SK-N-SH (cell line): ENCODE measurements around the gene MRPL44. TPM values are rescaled to one million over a fixed set of nuclear protein-coding genes. Genes with fewer than 3 reads are reported as not detected.

Experiments used
- CTCF ChIA-PET: fragments of 300-600, 350-600 bp; formaldehyde crosslinking; extraction: SDS; loops from one replicate; lab custom pipeline; 2021; lab: Yijun Ruan, JAX
- POLR2A ChIA-PET: fragments of 350-600 bp; sonication (Branson Sonifier 250); formaldehyde crosslinking; extraction: SDS; loops from one replicate; lab custom pipeline; 2020; ENCODE audit warnings: antibody characterized with exemption, inconsistent platforms; lab: Yijun Ruan, JAX
- DNase-seq: peaks from one replicate; pipeline ENCODE4 v3.0.0; 2012
- H2AFZ ChIP-seq: fragments of 200-600 bp; sonication (generic); 2 replicates; pipeline ENCODE4 v1.8.1; 2016; ENCODE audit warnings: antibody characterized with exemption, mild to moderate bottlenecking, low read depth
- H3F3A ChIP-seq: fragments of 200-600 bp; sonication (generic); replicated peaks from 2 replicates; pipeline ENCODE3; 2016; ENCODE audit warnings: antibody characterized with exemption, mild to moderate bottlenecking; ENCODE audit not compliant: insufficient read depth
- H3K27ac ChIP-seq, 2 experiments: fragments of 200-500 bp in 1 of 2; fragments of 200-600 bp in 1 of 2; sonication (Bioruptor generic) in 1 of 2; sonication (generic), shearing (Covaris generic) in 1 of 2; 2 replicates each; pipeline versions ENCODE4 v1.5.1 to v1.6.1; 2014 to 2016; ENCODE audit warnings: low read depth in 2 of 2, inconsistent platforms in 1 of 2, low read length in 1 of 2, mild to moderate bottlenecking in 1 of 2, mixed read lengths in 1 of 2
- H3K27me3 ChIP-seq: fragments of 200-600 bp; sonication (generic), shearing (Covaris generic); 2 replicates; pipeline ENCODE4 v1.6.1; 2016; ENCODE audit warnings: mixed run types; ENCODE audit not compliant: insufficient read depth
- H3K36me3 ChIP-seq, 2 experiments: fragments of 200-500 bp in 1 of 2; fragments of 200-600 bp in 1 of 2; sonication (Bioruptor generic) in 1 of 2; sonication (generic) in 1 of 2; replicated peaks in 1 of 2; 2 replicates each; pipeline versions ENCODE3 to v1.5.1; 2014 to 2016; ENCODE audit warnings: low read length in 1 of 2, mild to moderate bottlenecking in 1 of 2; ENCODE audit not compliant: insufficient read depth in 2 of 2, control insufficient read depth in 1 of 2
- H3K4me1 ChIP-seq, 2 experiments: fragments of 200-500 bp in 1 of 2; fragments of 200-600 bp in 1 of 2; sonication (Bioruptor generic) in 1 of 2; sonication (generic), shearing (Covaris generic) in 1 of 2; 2 replicates each; pipeline versions ENCODE4 v1.5.1 to v1.6.1; 2014 to 2016; ENCODE audit warnings: low read depth in 1 of 2, low read length in 1 of 2, mixed run types in 1 of 2; ENCODE audit not compliant: insufficient read depth in 2 of 2, control insufficient read depth in 1 of 2
- H3K4me2 ChIP-seq: fragments of 200-600 bp; sonication (generic), shearing (Covaris generic); 2 replicates; pipeline ENCODE4 v1.6.1; 2017; ENCODE audit warnings: mixed run types
- H3K4me3 ChIP-seq, 2 experiments: fragments of 200-500 bp in 1 of 2; fragments of 200-600 bp in 1 of 2; sonication (Bioruptor generic) in 1 of 2; sonication (generic), shearing (Covaris generic) in 1 of 2; 2 replicates each; pipeline versions ENCODE4 v1.5.1 to v1.8.1; 2014 to 2016; ENCODE audit warnings: low read depth in 2 of 2, inconsistent platforms in 1 of 2, low read length in 1 of 2, mild to moderate bottlenecking in 1 of 2, mixed read lengths in 1 of 2, moderate library complexity in 1 of 2
- H3K79me2 ChIP-seq: fragments of 200-600 bp; sonication (generic); 2 replicates; pipeline ENCODE4 v1.8.1; 2017; ENCODE audit warnings: mild to moderate bottlenecking; ENCODE audit not compliant: insufficient read depth
- H3K9ac ChIP-seq: fragments of 200-600 bp; sonication (generic); 2 replicates; pipeline ENCODE4 v1.6.1; 2017; ENCODE audit warnings: mixed run types
- H3K9me2 ChIP-seq: fragments of 200-600 bp; sonication (generic); 2 replicates; pipeline ENCODE4 v1.6.1; 2017; ENCODE audit warnings: mixed run types
- H3K9me3 ChIP-seq: fragments of 200-600 bp; sonication (generic); 2 replicates; pipeline ENCODE4 v1.6.1; 2017; ENCODE audit warnings: mixed run types, mild to moderate bottlenecking, moderate library complexity
- H4K20me1 ChIP-seq: fragments of 200-600 bp; sonication (generic); 2 replicates; pipeline ENCODE4 v1.6.1; 2017; ENCODE audit warnings: mild to moderate bottlenecking, mixed run types; ENCODE audit not compliant: insufficient read depth
- EP300 ChIP-seq, 2 experiments: IDR thresholded peaks; 2 replicates each; pipeline versions ENCODE4 v1.4.0 to v1.6.1; 2012; ENCODE audit warnings: borderline replicate concordance in 1 of 2, low read depth in 1 of 2, low read length in 1 of 2
- EZH2phosphoT487 ChIP-seq: fragments of 200-600 bp; sonication (generic); IDR thresholded peaks from 2 replicates; pipeline ENCODE4 v1.6.1; 2017; ENCODE audit warnings: low read depth, mixed run types, mild to moderate bottlenecking, antibody characterized with exemption, moderate library complexity, borderline replicate concordance
- FOSL2 ChIP-seq: IDR thresholded peaks from 2 replicates; pipeline ENCODE4 v1.4.0; 2012; ENCODE audit warnings: low read depth, mild to moderate bottlenecking, moderate library complexity, borderline replicate concordance
- FOXJ3 ChIP-seq: sonication (generic); formaldehyde crosslinking; IDR thresholded peaks from 2 replicates; pipeline ENCODE4 v1.5.1; 2020; ENCODE audit warnings: mild to moderate bottlenecking, missing genetic modification reagents
- GABPA ChIP-seq: IDR thresholded peaks from 2 replicates; pipeline ENCODE4 v1.4.0; 2012; ENCODE audit warnings: low read depth, mild to moderate bottlenecking
- JUND ChIP-seq: IDR thresholded peaks from 2 replicates; pipeline ENCODE4 v1.4.0; 2012
- MEF2A ChIP-seq: IDR thresholded peaks from 2 replicates; pipeline ENCODE4 v1.4.0; 2012; ENCODE audit warnings: low read depth, borderline replicate concordance
- MXI1 ChIP-seq: IDR thresholded peaks from 2 replicates; pipeline ENCODE4 v1.6.1; 2012; ENCODE audit warnings: mild to moderate bottlenecking, low read depth, low read length, improper control_type of control experiment
- POLR2AphosphoS5 ChIP-seq: IDR thresholded peaks from 2 replicates; pipeline ENCODE4 v1.6.1; 2012; ENCODE audit warnings: low read depth, low read length
- RXRA ChIP-seq: IDR thresholded peaks from 2 replicates; pipeline ENCODE4 v1.4.0; 2012; ENCODE audit warnings: low read depth, mild to moderate bottlenecking, borderline replicate concordance
- SIN3A ChIP-seq: IDR thresholded peaks from 2 replicates; pipeline ENCODE4 v1.6.1; 2012; ENCODE audit warnings: low read depth, mild to moderate bottlenecking, low read length, moderate library complexity, borderline replicate concordance
- SMC3 ChIP-seq: IDR thresholded peaks from 2 replicates; pipeline ENCODE4 v1.6.1; 2012; ENCODE audit warnings: low read depth, low read length, improper control_type of control experiment
- TAF1 ChIP-seq: IDR thresholded peaks from 2 replicates; pipeline ENCODE4 v1.6.1; 2012; ENCODE audit warnings: low read depth, mild to moderate bottlenecking, low read length, moderate library complexity, borderline replicate concordance
- TCF12 ChIP-seq: IDR thresholded peaks from 2 replicates; pipeline ENCODE4 v1.4.0; 2012
- TEAD4 ChIP-seq: IDR thresholded peaks from 2 replicates; pipeline ENCODE4 v1.4.0; 2012; ENCODE audit warnings: mild to moderate bottlenecking, borderline replicate concordance; ENCODE audit not compliant: insufficient read depth
- YY1 ChIP-seq: IDR thresholded peaks from 2 replicates; pipeline ENCODE4 v1.4.0; 2012; ENCODE audit warnings: low read depth, mild to moderate bottlenecking
- WGBS: methylation state at CpG from one replicate; pipeline ENCODE4 v1.1.6; 2017; ENCODE audit warnings: low lambda C conversion rate; 5-methylcytosine and 5-hydroxymethylcytosine counted together
- polyA plus RNA-seq, 3 experiments: library from polyadenylated mRNA; depleted of rRNA; stranded (reverse); fragments of >200 nt; gene quantifications; 2 replicates each; pipeline ENCODE4 v1.2.3, GENCODE V29; 2012
- TF ChIP-seq, protein P1 (sequence below): IDR thresholded peaks from 2 replicates; pipeline ENCODE4 v1.4.0; 2012; ENCODE audit warnings: low read depth, borderline replicate concordance
- TF ChIP-seq, protein P2 (sequence below): fragments of 150-350 bp; IDR thresholded peaks from 2 replicates; pipeline ENCODE4 v1.6.1; 2017; ENCODE audit warnings: antibody characterized with exemption, low read length, low read depth, borderline replicate concordance
- TF ChIP-seq, protein P3 (sequence below): IDR thresholded peaks from 2 replicates; pipeline ENCODE4; 2012

Gene MRPL44
- polyA plus RNA-seq, 1 of the 3 experiments (the other 2 are of a cell fraction) = 12.9 TPM

DNA sequence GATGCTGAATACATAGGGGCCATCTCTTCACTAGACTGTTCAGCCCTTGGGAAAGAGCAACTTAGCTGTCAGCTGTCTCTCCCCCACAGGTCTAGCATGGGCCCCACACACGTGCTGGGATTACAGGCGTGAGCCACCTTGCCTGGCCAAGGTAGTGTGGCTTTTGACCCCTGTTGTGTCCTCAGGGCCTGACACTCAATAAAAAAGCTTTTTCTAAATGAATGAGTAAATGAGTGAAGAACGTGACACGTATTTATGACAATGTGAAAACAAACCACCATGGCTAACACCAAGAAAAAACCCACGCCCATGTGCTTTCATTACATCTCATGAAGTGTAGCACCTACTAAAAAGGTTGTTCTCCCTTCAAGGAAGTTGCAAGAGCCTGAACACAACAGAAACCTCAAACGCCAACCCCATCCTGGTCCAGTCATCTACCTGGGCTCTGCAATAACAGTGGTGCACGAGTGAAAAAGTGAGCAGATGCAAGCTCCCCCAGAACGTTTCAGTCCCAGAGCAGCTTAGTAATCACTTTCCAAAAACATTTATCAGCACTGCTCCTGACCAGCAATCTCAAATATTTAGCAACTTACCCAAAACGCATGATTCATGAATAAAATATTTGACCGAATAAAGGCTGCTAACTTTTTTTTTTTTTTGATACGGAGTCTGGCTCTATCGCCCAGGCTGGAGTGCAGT, 15.5 kb upstream of the MRPL44 start:
- Histone ChIP-seq H3K4me3 (no peak overlapping the region), H3K79me2 (peaks cover 87% of the 10 kb centered on the region), H3K4me2 (peak overlapping the region; percentile 67), H2AFZ (no peak overlapping the region), H3K4me1 (peaks cover 7 to 25% of the 10 kb centered on the region in 2 experiments), H4K20me1 (peaks cover 33% of the 10 kb centered on the region), H3K27ac (peak overlapping the region in 1 of 2 experiments; percentile 37; a peak in 3 of 4 replicates), H3K9ac (no peak overlapping the region), H3K36me3 (peaks cover 0 to 9% of the 10 kb centered on the region in 2 experiments), H3K9me3 (no peaks in the 10 kb centered on the region), H3F3A (peaks cover 14% of the 10 kb centered on the region), H3K9me2 (no peaks in the 10 kb centered on the region), H3K27me3 (no peaks in the 10 kb centered on the region)
- DNase-seq = no peak
- peak; percentile 58; the same call in 1 of the 2 replicates for TF ChIP-seq TCF12
- TF ChIP-seq TEAD4 = peak; percentile 82
- no peak for TF ChIP-seq YY1
- no peak for TF ChIP-seq SMC3
- TF ChIP-seq, protein P1, sequence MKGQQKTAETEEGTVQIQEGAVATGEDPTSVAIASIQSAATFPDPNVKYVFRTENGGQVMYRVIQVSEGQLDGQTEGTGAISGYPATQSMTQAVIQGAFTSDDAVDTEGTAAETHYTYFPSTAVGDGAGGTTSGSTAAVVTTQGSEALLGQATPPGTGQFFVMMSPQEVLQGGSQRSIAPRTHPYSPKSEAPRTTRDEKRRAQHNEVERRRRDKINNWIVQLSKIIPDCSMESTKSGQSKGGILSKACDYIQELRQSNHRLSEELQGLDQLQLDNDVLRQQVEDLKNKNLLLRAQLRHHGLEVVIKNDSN = no peak
- TF ChIP-seq JUND = peak; percentile 92
- no peak for TF ChIP-seq MXI1
- no peak for TF ChIP-seq MEF2A
- no peak for TF ChIP-seq TAF1
- peak in 1 of 2 experiments; percentile 43; a peak in 1 of 4 replicates for TF ChIP-seq EP300 (IDR thresholded peaks at IDR 0.05; ENCODE audit: borderline replicate concordance in 1 of 2, low read depth in 1 of 2, low read length in 1 of 2)
- no peak for TF ChIP-seq FOXJ3 (CRISPR knock-in tag)
- TF ChIP-seq, protein P2, sequence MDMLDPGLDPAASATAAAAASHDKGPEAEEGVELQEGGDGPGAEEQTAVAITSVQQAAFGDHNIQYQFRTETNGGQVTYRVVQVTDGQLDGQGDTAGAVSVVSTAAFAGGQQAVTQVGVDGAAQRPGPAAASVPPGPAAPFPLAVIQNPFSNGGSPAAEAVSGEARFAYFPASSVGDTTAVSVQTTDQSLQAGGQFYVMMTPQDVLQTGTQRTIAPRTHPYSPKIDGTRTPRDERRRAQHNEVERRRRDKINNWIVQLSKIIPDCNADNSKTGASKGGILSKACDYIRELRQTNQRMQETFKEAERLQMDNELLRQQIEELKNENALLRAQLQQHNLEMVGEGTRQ = no peak
- TF ChIP-seq FOSL2 = peak; percentile 69
- TF ChIP-seq GABPA = no peak
- TF ChIP-seq, protein P3, sequence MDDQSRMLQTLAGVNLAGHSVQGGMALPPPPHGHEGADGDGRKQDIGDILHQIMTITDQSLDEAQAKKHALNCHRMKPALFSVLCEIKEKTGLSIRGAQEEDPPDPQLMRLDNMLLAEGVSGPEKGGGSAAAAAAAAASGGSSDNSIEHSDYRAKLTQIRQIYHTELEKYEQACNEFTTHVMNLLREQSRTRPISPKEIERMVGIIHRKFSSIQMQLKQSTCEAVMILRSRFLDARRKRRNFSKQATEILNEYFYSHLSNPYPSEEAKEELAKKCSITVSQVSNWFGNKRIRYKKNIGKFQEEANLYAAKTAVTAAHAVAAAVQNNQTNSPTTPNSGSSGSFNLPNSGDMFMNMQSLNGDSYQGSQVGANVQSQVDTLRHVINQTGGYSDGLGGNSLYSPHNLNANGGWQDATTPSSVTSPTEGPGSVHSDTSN = peak; percentile 69
- 0 out of 2 replicates have a peak, but pooled peaks have one; percentile 28 for TF ChIP-seq RXRA
- peak; percentile 23; the same call in 1 of the 2 replicates for TF ChIP-seq POLR2AphosphoS5
- no peak for TF ChIP-seq SIN3A
- TF ChIP-seq EZH2phosphoT487 = no peak
- CTCF ChIA-PET = interaction anchor here (1.4 kb wide), 1 partner anchor 11 kb away, joined by 4 read pairs; no protein-coding TSS in a partner anchor
- 35% methylated on average over 12 of the region's 12 CpGs for WGBS
- POLR2A ChIA-PET = no interaction called here
